HG02763 (cell line): ENCODE data around the gene OSGEPL1.
"Not testable (repeated sequence)": the region's sequence is repeated elsewhere in the genome, so short reads cannot be mapped to it uniquely, and the experiment has no call there.

ENCODE experiments used
- ATAC-seq: cut with Tn5 transposase; IDR thresholded peaks from one replicate; pipeline ENCODE4 v1.9.1; 2021; ENCODE audit warnings: mild to moderate bottlenecking, moderate library complexity; ENCODE audit not compliant: unreplicated experiment

The OSGEPL1 gene

GRCh38 chr2:189762551-189763298, at the start of gene OSGEPL1:
TSS of gene OSGEPL1 (minus strand) at chr2:189762792. CDS start at chr2:189761640, 1,152 bp downstream.
- ATAC-seq, result peak; percentile 96

- ATAC-seq, result no peak
These were observed 40.8 kb upstream of the OSGEPL1 start for GRCh38 chr2:189803431-189803830.

- no peak for ATAC-seq
These were observed 39.9 kb upstream of the OSGEPL1 start for GRCh38 chr2:189802396-189802912.

GRCh38 chr2:189799531-189799930, 36.9 kb upstream of the OSGEPL1 start:
- ATAC-seq, result no peak

GRCh38 chr2:189799030-189799331, 36.4 kb upstream of the OSGEPL1 start:
- no peak for ATAC-seq

GRCh38 chr2:189798312-189799029, 35.9 kb upstream of the OSGEPL1 start:
- ATAC-seq, result no peak

- ATAC-seq, result no peak
These were observed 35.3 kb upstream of the OSGEPL1 start for GRCh38 chr2:189797902-189798301.

GRCh38 chr2:189794310-189794709, 31.7 kb upstream of the OSGEPL1 start:
- ATAC-seq, result no peak

GRCh38 chr2:189791338-189792042, 28.9 kb upstream of the OSGEPL1 start:
- no peak for ATAC-seq

GRCh38 chr2:189783927-189784867, 21.6 kb upstream of the OSGEPL1 start, which contains the start of the genes ORMDL1 and PMS1:
TSS of gene ORMDL1 (minus strand) at chr2:189784339. CDS start at chr2:189782595, 1,744 bp downstream.
TSS of gene PMS1 (plus strand) at chr2:189784450. CDS start at chr2:189791810, 7,360 bp downstream.
- ATAC-seq, result peak; percentile 94

- ATAC-seq, result peak; percentile 11
These were observed 20.9 kb upstream of the OSGEPL1 start for GRCh38 chr2:189783451-189783926.

- no peak for ATAC-seq
These were observed 19.7 kb upstream of the OSGEPL1 start for GRCh38 chr2:189782221-189782671.

GRCh38 chr2:189772212-189772611, 9.6 kb upstream of the OSGEPL1 start:
- no peak for ATAC-seq

- ATAC-seq, result no peak
These were observed 8.2 kb upstream of the OSGEPL1 start for GRCh38 chr2:189770590-189771322.

GRCh38 chr2:189763908-189764661, 1.5 kb upstream of the OSGEPL1 start:
- no peak for ATAC-seq

GRCh38 chr2:189762229-189762550, 402 bp downstream of the OSGEPL1 start:
- ATAC-seq, result no peak

- ATAC-seq, result not testable (repeated sequence)
These were observed 2.4 kb downstream of the OSGEPL1 start for GRCh38 chr2:189760154-189760553.

GRCh38 chr2:189756311-189756952, 6.2 kb downstream of the OSGEPL1 start:
- no peak for ATAC-seq
